ENCODE results near the gene RAB37.

GRCh38 chr17:74711058-74711824 lies 25.8 kb upstream of the RAB37 start:
- TF ChIP-seq CTCF (IDR thresholded peaks at IDR 0.05) (no peak), POLR2A (IDR thresholded peaks at IDR 0.05) (no peak)
